Psoas muscle (tissue), 8 donors: ENCODE measurements around the gene ARMC12. TPM values are rescaled to one million over a fixed set of nuclear protein-coding genes. Genes with fewer than 3 reads are reported as not detected.

Source experiments
- ATAC-seq, 4 donors: fragments of 200-7000 bp; cut with Tn5 transposase; one replicate each; pipeline ENCODE4 v1.9.1; 2020; ENCODE audit warnings: moderate library complexity in 3 of 4, mild to moderate bottlenecking in 2 of 4
- DNase-seq, 2 donors: peaks; one replicate each; pipeline ENCODE4 v3.0.0-alpha.2; 2020
- H3K27ac ChIP-seq: fragments of 200-600 bp; one replicate; pipeline ENCODE4 v1.8.0; 2022
- H3K27me3 ChIP-seq, 3 donors: fragments of 200-600 bp in 1 of 3; one replicate each; pipeline versions ENCODE4 v1.6.1 to v1.8.0; 2013 to 2022; ENCODE audit warnings: low read length in 2 of 3, mild to moderate bottlenecking in 2 of 3, moderate library complexity in 1 of 3; ENCODE audit not compliant: insufficient read depth in 3 of 3
- H3K36me3 ChIP-seq, 2 donors: fragments of 200-600 bp in 1 of 2; one replicate each; pipeline versions ENCODE4 v1.6.1 to v1.8.0; 2013 to 2022; ENCODE audit warnings: low read depth in 1 of 2, mild to moderate bottlenecking in 1 of 2, moderate library complexity in 1 of 2; ENCODE audit not compliant: insufficient read depth in 1 of 2
- H3K4me1 ChIP-seq: fragments of 200-600 bp; one replicate; pipeline ENCODE4 v1.8.0; 2022
- H3K4me3 ChIP-seq: fragments of 200-600 bp; one replicate; pipeline ENCODE4 v1.8.0; 2022; ENCODE audit warnings: mild to moderate bottlenecking
- H3K9me3 ChIP-seq: fragments of 200-600 bp; one replicate; pipeline ENCODE4 v1.8.0; 2022
- CTCF ChIP-seq: fragments of 200-600 bp; IDR thresholded peaks from one replicate; pipeline ENCODE4 v1.8.0; 2022; ENCODE audit warnings: antibody characterized with exemption
- WGBS, 3 donors: extraction: QIAGEN DNeasy Blood & Tissue Kit; methylation state at CpG; one replicate each; pipeline versions ENCODE4 v1.1.6 to v1.1.7; 2013; 5-methylcytosine and 5-hydroxymethylcytosine counted together
- intact Hi-C, 2 donors: fragments of 100-400 bp; cut with DNase I; formaldehyde crosslinking; loops; one replicate each; pipeline versions ENCODE4 v1.11.0 to v1.14.2; 2022
- polyA plus RNA-seq, 3 donors: library from polyadenylated mRNA; stranded (reverse); fragments of 200-250 nt; gene quantifications; one replicate each; pipeline ENCODE4 v1.2.3, GENCODE V29; 2013
- total RNA-seq, 4 donors: library from RNA; stranded (reverse); fragmentation: NEBNext Ultra II Directional in 2 of 4; extraction: Animal tissue kit (Norgen Biotek cat#: 25700) in 2 of 4; gene quantifications; one replicate each; pipeline versions ENCODE4 v1.2.1 to v1.2.4, GENCODE V29; 2021 to 2023
- donor health status: healthy with polysubstance abuse.
- donor health status: DM: no; HTN: no; CAD: no; lungs with moderate emphysema.
- donor health status: Bipolar disorder and iron deficiency.
- donor health status: healthy.
- donor health status: DM: yes; HTN: yes; CAD: no.
- donor health status: DM: no; HTN: no; CAD: no.
- donor health status: DM: no; HTN: no; CAD: no.
- donor health status: DM: yes; HTN: yes; CAD: no.

Gene ARMC12
- total and polyA plus RNA-seq, 7 donors = 0.25 to 15.5 (median 0.58) TPM; not detected in 2

GRCh38 chr6:35776364-35777215, 39.8 kb downstream of the ARMC12 start, which contains the start of gene CLPSL2:
Gene CLPSL2 (plus strand): TSS chr6:35776598. CDS start chr6:35776619, 21 bp downstream.
- no peaks in the 10 kb centered on the region for H3K4me1 ChIP-seq
- peak in 2 of 4 donors; percentile 22 to 23 for ATAC-seq
- 2 to 4% (median 4%) methylated on average over 38 to 56 of the region's 56 CpGs for WGBS, 3 donors

GRCh38 chr6:35777356-35778102, 40.7 kb downstream of the ARMC12 start:
- peaks cover 0 to 54% (median 16%) of the 10 kb centered on the region in 3 donors for H3K27me3 ChIP-seq
- WGBS, 3 donors = 72 to 82% (median 77%) methylated on average over 10 of the region's 10 CpGs
- H3K36me3 ChIP-seq = no peaks in the 10 kb centered on the region
- no peak overlapping the region for H3K4me3 ChIP-seq
- ATAC-seq (no peak), DNase-seq (no peak)
- no peaks in the 10 kb centered on the region for H3K9me3 ChIP-seq
- H3K4me1 ChIP-seq = no peaks in the 10 kb centered on the region
- intact Hi-C loops = no loop called here
- no peak for TF ChIP-seq CTCF
- H3K27ac ChIP-seq = no peak overlapping the region

More at GRCh38 chr6:35776364-35777215, 39.8 kb downstream of the ARMC12 start, which contains the start of gene CLPSL2:
- H3K36me3 ChIP-seq = no peaks in the 10 kb centered on the region
- intact Hi-C loops = no loop called here
- DNase-seq = no peak
- no peak for TF ChIP-seq CTCF
- H3K27me3 ChIP-seq = peaks cover 0 to 54% (median 16%) of the 10 kb centered on the region in 3 donors
- H3K27ac ChIP-seq = no peak within 1 kb of the TSS
- no peaks in the 10 kb centered on the region for H3K9me3 ChIP-seq
- peak within 1 kb of the TSS; percentile 59 for H3K4me3 ChIP-seq

- H3K27ac ChIP-seq = no peak overlapping the region
- TF ChIP-seq CTCF = no peak
- intact Hi-C loops = no loop called here
- 46 to 90% (median 54%) methylated on average over 2 of the region's 2 CpGs for WGBS, 3 donors
- no peaks in the 10 kb centered on the region for H3K4me1 ChIP-seq
- H3K9me3 ChIP-seq = no peaks in the 10 kb centered on the region
- no peak overlapping the region for H3K4me3 ChIP-seq
- ATAC-seq (no peak), DNase-seq (no peak)
- peaks cover 0 to 58% (median 16%) of the 10 kb centered on the region in 3 donors for H3K27me3 ChIP-seq
- no peaks in the 10 kb centered on the region for H3K36me3 ChIP-seq
Measured at GRCh38 chr6:35778437-35778836, 41.6 kb downstream of the ARMC12 start.

- ATAC-seq (no peak), DNase-seq (no peak)
- intact Hi-C loops = no loop called here
- 72 to 80% (median 79%) methylated on average over 7 of the region's 7 CpGs for WGBS, 3 donors
- no peak within 1 kb of the TSS for H3K4me3 ChIP-seq
- no peak for TF ChIP-seq CTCF
- peaks cover 0 to 66% (median 16%) of the 10 kb centered on the region in 3 donors for H3K27me3 ChIP-seq
- no peak within 1 kb of the TSS for H3K27ac ChIP-seq
- no peaks in the 10 kb centered on the region for H3K4me1 ChIP-seq
- no peaks in the 10 kb centered on the region for H3K9me3 ChIP-seq
- H3K36me3 ChIP-seq = no peaks in the 10 kb centered on the region
Measured at GRCh38 chr6:35780719-35781118, 43.9 kb downstream of the ARMC12 start, which contains the start of gene CLPSL1. Gene CLPSL1 (plus strand): TSS chr6:35781019. CDS start chr6:35781111, 92 bp downstream.
